Stimulated activated CD8-positive, alpha-beta memory T cell treated with anti-CD3 and anti-CD28 coated beads, Interleukin-2, amount 100 ng/mL, for 1 hour (primary cell): ENCODE results near the gene FAM168A.
A peak's percentile ranks its signal among the peaks of the same experiment; 100 is the strongest.

Experiments
- DNase-seq, 2 donors: peaks; one replicate each; pipeline ENCODE4 v3.0.0-alpha.2; 2020; ENCODE audit warnings: low read depth in 2 of 2

The FAM168A gene

GRCh38 chr11:73597956-73598718 is at the start of gene FAM168A:
Gene FAM168A, minus strand, starts transcription at chr11:73598112. Its CDS starts 129,638 bp downstream, at chr11:73468474.
- DNase-seq: peak; percentile 84 to 89

- DNase-seq: peak; percentile 81 to 88
Measured at GRCh38 chr11:73647459-73648100, 49.7 kb upstream of the FAM168A start.

- DNase-seq: no peak
Measured at GRCh38 chr11:73645972-73646631, 48.2 kb upstream of the FAM168A start, which contains the start of gene PLEKHB1. Gene PLEKHB1, plus strand, starts transcription at chr11:73646581. Its CDS starts 28 bp downstream, at chr11:73646609.

GRCh38 chr11:73645121-73645969 is 47.4 kb upstream of the FAM168A start:
- no peak for DNase-seq

- no peak for DNase-seq
Measured at GRCh38 chr11:73641668-73642067, 43.8 kb upstream of the FAM168A start.

GRCh38 chr11:73640592-73640991 is 42.7 kb upstream of the FAM168A start:
- DNase-seq: no peak

- no peak for DNase-seq
Measured at GRCh38 chr11:73637012-73637411, 39.1 kb upstream of the FAM168A start.

GRCh38 chr11:73636249-73636648 is 38.3 kb upstream of the FAM168A start:
- DNase-seq: no peak

GRCh38 chr11:73635721-73636120 is 37.8 kb upstream of the FAM168A start:
- no peak for DNase-seq

GRCh38 chr11:73633999-73634398 is 36.1 kb upstream of the FAM168A start:
- DNase-seq: no peak

GRCh38 chr11:73632996-73633395 is 35.1 kb upstream of the FAM168A start:
- DNase-seq: no peak

- no peak for DNase-seq
Measured at GRCh38 chr11:73629907-73630306, 32.0 kb upstream of the FAM168A start.

- DNase-seq: peak; percentile 44 to 56
Measured at GRCh38 chr11:73625696-73626318, 27.9 kb upstream of the FAM168A start.

GRCh38 chr11:73623686-73624085 is 25.8 kb upstream of the FAM168A start:
- no peak for DNase-seq

GRCh38 chr11:73622926-73623593 is 25.1 kb upstream of the FAM168A start:
- no peak for DNase-seq

- DNase-seq: no peak
Measured at GRCh38 chr11:73614591-73614990, 16.7 kb upstream of the FAM168A start.

GRCh38 chr11:73612601-73613140 is 14.8 kb upstream of the FAM168A start:
- no peak for DNase-seq

GRCh38 chr11:73598719-73599379 is 937 bp upstream of the FAM168A start:
- DNase-seq: no peak

GRCh38 chr11:73597336-73597955 is 466 bp downstream of the FAM168A start:
- no peak for DNase-seq
